Neural progenitor cell (in vitro differentiated cells): Measurements from ENCODE around the gene SCUBE2.

ENCODE experiments used
- CTCF ChIP-seq: fragments of 200-600 bp; sonication (generic); IDR thresholded peaks from 2 replicates; pipeline ENCODE4 v1.5.1; 2017; ENCODE audit warnings: antibody characterized with exemption, mild to moderate bottlenecking
- EZH2phosphoT487 ChIP-seq: fragments of 200-600 bp; sonication (generic); IDR thresholded peaks from 2 replicates; pipeline ENCODE4 v1.6.1; 2017; ENCODE audit warnings: antibody characterized with exemption

- TF ChIP-seq EZH2phosphoT487 (no peak), CTCF (no peak)
Observed at GRCh38 chr11:9096427-9096826, 5.0 kb upstream of the SCUBE2 start.
